IMR-90 (cell line): ENCODE results near the gene FYCO1. TPM values are rescaled to one million over a fixed set of nuclear protein-coding genes. Genes with fewer than 3 reads are reported as not detected.

Experiments used
- ATAC-seq: fragments of 200-7000 bp; cut with Tn5 transposase; 2 replicates; pipeline ENCODE4 v1.9.1; 2020; ENCODE audit warnings: low read depth, mild to moderate bottlenecking, moderate library complexity
- BruUV-seq: library from RNA; stranded (reverse); fragments of 400-500 nt; replicated peaks from 2 replicates; lab custom pipeline; 2021; lab: Mats Ljungman, UMichigan
- CTCF ChIA-PET: fragments of 300-600 bp; formaldehyde crosslinking; extraction: SDS; loops from one replicate; lab custom pipeline; 2021; ENCODE audit warnings: antibody characterized with exemption; lab: Yijun Ruan, JAX
- POLR2A ChIA-PET: fragments of 300-600 bp; sonication (Branson Sonifier 250); formaldehyde crosslinking; loops from one replicate; lab custom pipeline; 2022; ENCODE audit warnings: antibody characterized with exemption; ENCODE audit not compliant: unreplicated experiment; lab: Charles Lee
- DNase-seq: peaks from one replicate; pipeline ENCODE4 v3.0.0; 2013
- H2AFZ ChIP-seq: replicated peaks from 2 replicates; pipeline ENCODE3; 2013; ENCODE audit warnings: low read length, mild to moderate bottlenecking; ENCODE audit not compliant: poor library complexity
- H2AK5ac ChIP-seq: 2 replicates; pipeline ENCODE4 v1.6.1; 2013; ENCODE audit warnings: low read depth, low read length, inconsistent platforms
- H2AK9ac ChIP-seq: replicated peaks from 2 replicates; pipeline ENCODE3; 2013; ENCODE audit warnings: mild to moderate bottlenecking, low read depth, low read length, moderate library complexity; ENCODE audit not compliant: poor library complexity
- H2BK120ac ChIP-seq: 2 replicates; pipeline ENCODE4 v1.6.1; 2013; ENCODE audit warnings: low read depth, low read length, inconsistent platforms
- H2BK15ac ChIP-seq: 3 replicates; pipeline ENCODE4 v1.6.1; 2013; ENCODE audit warnings: low read depth, low read length, inconsistent platforms
- H2BK20ac ChIP-seq: 2 replicates; pipeline ENCODE4 v1.6.1; 2013; ENCODE audit warnings: low read depth, mild to moderate bottlenecking, inconsistent platforms, low read length, moderate library complexity
- H2BK5ac ChIP-seq: 2 replicates; pipeline ENCODE4 v1.6.1; 2013; ENCODE audit warnings: mild to moderate bottlenecking, low read depth, low read length, inconsistent platforms; ENCODE audit not compliant: poor library complexity, severe bottlenecking
- H3K14ac ChIP-seq: replicated peaks from 2 replicates; pipeline ENCODE4 v1.6.1; 2013; ENCODE audit warnings: low read depth, low read length, inconsistent platforms
- H3K18ac ChIP-seq: 2 replicates; pipeline ENCODE4 v1.6.1; 2013; ENCODE audit warnings: low read depth, low read length, control low read depth
- H3K23ac ChIP-seq: 2 replicates; pipeline ENCODE4 v1.6.1; 2013; ENCODE audit warnings: low read depth, low read length, inconsistent platforms
- H3K27ac ChIP-seq: 2 replicates; pipeline ENCODE4 v1.5.1; 2013; ENCODE audit warnings: mild to moderate bottlenecking, control low read depth, low read length; ENCODE audit not compliant: insufficient read depth
- H3K27me3 ChIP-seq: 2 replicates; pipeline ENCODE4 v1.6.1; 2013; ENCODE audit warnings: low read length; ENCODE audit not compliant: control insufficient read depth, insufficient read depth
- H3K36me3 ChIP-seq: 2 replicates; pipeline ENCODE4 v1.6.1; 2013; ENCODE audit warnings: low read length, mixed read lengths; ENCODE audit not compliant: control insufficient read depth, insufficient read depth
- H3K4ac ChIP-seq: 2 replicates; pipeline ENCODE4 v1.6.1; 2013; ENCODE audit warnings: low read depth, low read length, inconsistent platforms
- H3K4me1 ChIP-seq: 2 replicates; pipeline ENCODE4 v1.6.1; 2013; ENCODE audit warnings: low read length, mixed read lengths; ENCODE audit not compliant: control insufficient read depth, insufficient read depth
- H3K4me2 ChIP-seq: 2 replicates; pipeline ENCODE4 v1.6.1; 2013; ENCODE audit warnings: low read depth, mild to moderate bottlenecking, control low read depth, low read length, moderate library complexity
- H3K4me3 ChIP-seq: 2 replicates; pipeline ENCODE4 v1.5.1; 2013; ENCODE audit warnings: low read depth, mild to moderate bottlenecking, control low read depth, low read length, moderate library complexity; ENCODE audit not compliant: insufficient read depth
- H3K56ac ChIP-seq: 2 replicates; pipeline ENCODE4 v1.6.1; 2013; ENCODE audit warnings: low read length, inconsistent platforms; ENCODE audit not compliant: insufficient read depth; ENCODE audit errors: extremely low read depth
- H3K79me1 ChIP-seq, 2 experiments: 2 replicates each; pipeline ENCODE4 v1.6.1; 2013; ENCODE audit warnings: low read length in 2 of 2, inconsistent platforms in 1 of 2, low read depth in 1 of 2
- H3K9ac ChIP-seq: 2 replicates; pipeline ENCODE4 v1.6.1; 2013; ENCODE audit warnings: low read depth, low read length, control low read depth
- H3K9me1 ChIP-seq: 2 replicates; pipeline ENCODE4 v1.6.1; 2013; ENCODE audit warnings: low read length, inconsistent platforms; ENCODE audit not compliant: insufficient read depth
- H3K9me3 ChIP-seq: 2 replicates; pipeline ENCODE4 v1.6.1; 2013; ENCODE audit warnings: low read length; ENCODE audit not compliant: control insufficient read depth, insufficient read depth
- H4K20me1 ChIP-seq: 2 replicates; pipeline ENCODE4 v1.6.1; 2013; ENCODE audit warnings: low read length, inconsistent platforms; ENCODE audit not compliant: insufficient read depth
- H4K5ac ChIP-seq: 2 replicates; pipeline ENCODE4 v1.6.1; 2013; ENCODE audit warnings: mild to moderate bottlenecking, low read depth, low read length, control low read depth
- H4K8ac ChIP-seq, 2 experiments: 2 replicates each; pipeline ENCODE4 v1.6.1; 2013; ENCODE audit warnings: low read depth in 2 of 2, low read length in 2 of 2, control low read depth in 1 of 2, inconsistent platforms in 1 of 2
- H4K91ac ChIP-seq: 2 replicates; pipeline ENCODE4 v1.6.1; 2013; ENCODE audit warnings: low read depth, low read length, inconsistent platforms; ENCODE audit not compliant: insufficient read depth
- CTCF ChIP-seq: conservative IDR thresholded peaks from 2 replicates; pipeline ENCODE4 v1.5.1; 2012; ENCODE audit warnings: mild to moderate bottlenecking, low read depth, low read length, improper control_type of control experiment
- FOS ChIP-seq: fragments of 150-350 bp; IDR thresholded peaks from 2 replicates; pipeline ENCODE4 v1.6.1; 2016; ENCODE audit warnings: low read depth, low read length
- NFE2L2 ChIP-seq: fragments of 150-350 bp; IDR thresholded peaks from 2 replicates; pipeline ENCODE4 v1.6.1; 2016; ENCODE audit warnings: low read depth, mild to moderate bottlenecking, low read length
- SMC3 ChIP-seq: fragments of 150-350 bp; IDR thresholded peaks from 2 replicates; pipeline ENCODE4 v1.6.1; 2016; ENCODE audit warnings: low read depth, mild to moderate bottlenecking, antibody characterized with exemption, low read length, moderate library complexity
- USF2 ChIP-seq: fragments of 150-350 bp; IDR thresholded peaks from 2 replicates; pipeline ENCODE4 v1.6.1; 2017; ENCODE audit warnings: mild to moderate bottlenecking, antibody characterized with exemption, low read length, low read depth
- whole genome bisulfite sequencing, 2 experiments: methylation state at CpG; one replicate each; pipeline versions ENCODE4 v1.1.5 to v1.1.7; 2013; ENCODE audit warnings: missing lambda C conversion rate in 2 of 2; ENCODE audit not compliant: insufficient read length in 1 of 2; ENCODE audit errors: extremely low coverage in 2 of 2; 5-methylcytosine and 5-hydroxymethylcytosine counted together
- dilution Hi-C: fragments of 300-500 bp; cut with HindIII; formaldehyde crosslinking; loops from one replicate; pipeline ENCODE4 v1.14.3; 2018; ENCODE audit warnings: low sequenced_read_pairs; ENCODE audit not compliant: unreplicated experiment
- in situ Hi-C: fragments of 300-500 bp; cut with MboI; formaldehyde crosslinking; loops from 3 replicates; pipeline ENCODE4 v1.14.3; 2019; ENCODE audit warnings: low sequenced_read_pairs, inconsistent platforms, mixed read lengths
- intact Hi-C: fragments of 100-400 bp; cut with micrococcal nuclease; formaldehyde crosslinking; loops from 2 replicates; pipeline ENCODE4 v1.10.0; 2022
- polyA plus RNA-seq, 3 experiments: library from polyadenylated mRNA; depleted of rRNA; stranded (reverse); fragments of >200 nt; gene quantifications; 2 replicates each; pipeline ENCODE4 v1.2.3, GENCODE V29; 2012; ENCODE audit warnings: low replicate concordance in 1 of 3
- total RNA-seq: library from RNA; depleted of rRNA; stranded (reverse); fragments of >200 nt; gene quantifications from 2 replicates; pipeline ENCODE4 v1.2.3, GENCODE V29; 2012

Gene FYCO1
- total and polyA plus RNA-seq, 2 of the 4 experiments (the other 2 are of a cell fraction): 13.7 to 20.1 TPM

DNA sequence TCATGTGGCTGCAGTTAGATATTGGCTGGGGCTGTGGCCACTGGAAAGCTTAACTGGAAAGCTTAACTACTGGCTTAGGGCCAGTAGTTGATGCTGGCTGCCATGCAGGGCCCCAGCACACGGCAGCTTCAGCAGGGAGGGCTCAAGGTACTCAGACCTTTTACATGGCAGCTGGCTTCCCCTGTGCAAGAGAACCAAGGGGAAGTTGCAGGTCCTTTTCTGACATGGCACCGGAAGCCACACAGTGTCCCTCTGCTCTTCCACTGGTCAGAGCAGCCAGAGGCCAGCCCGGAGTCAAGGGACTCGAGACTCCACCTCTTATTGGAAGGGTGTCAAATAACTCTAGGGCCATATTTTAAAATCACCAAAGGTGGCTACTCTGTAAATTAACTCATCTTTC lies 84.7 kb downstream of the FYCO1 start:
- H4K91ac ChIP-seq: no peak overlapping the region
- no peak overlapping the region for H2AK5ac ChIP-seq
- H4K20me1 ChIP-seq: no peaks in the 10 kb centered on the region
- DNase-seq (no peak), ATAC-seq (no peak)
- intact Hi-C loops: no loop called here
- ChIA-PET POLR2A (no interaction called here), CTCF (no interaction called here)
- H3K4me3 ChIP-seq: no peak overlapping the region
- dilution Hi-C loops: no loop called here
- TF ChIP-seq FOS (no peak), SMC3 (no peak), NFE2L2 (no peak), CTCF (no peak), USF2 (no peak)
- H3K4ac ChIP-seq: no peak overlapping the region
- no peaks in the 10 kb centered on the region for H3K36me3 ChIP-seq
- no peak overlapping the region for H3K9ac ChIP-seq
- in situ Hi-C loops: no loop called here
- H3K79me1 ChIP-seq: no peaks in the 10 kb centered on the region
- no peak overlapping the region for H3K27ac ChIP-seq
- no peaks in the 10 kb centered on the region for H3K27me3 ChIP-seq
- H2AK9ac ChIP-seq: no peak overlapping the region
- no peak overlapping the region for H2BK20ac ChIP-seq
- H2AFZ ChIP-seq: no peak overlapping the region
- H3K4me2 ChIP-seq: no peak overlapping the region
- no TSS peak for BruUV-seq
- no peak overlapping the region for H2BK15ac ChIP-seq
- H2BK120ac ChIP-seq: no peak overlapping the region
- H3K9me3 ChIP-seq: no peaks in the 10 kb centered on the region
- no peak overlapping the region for H2BK5ac ChIP-seq
- H4K5ac ChIP-seq: no peak overlapping the region
- no peak overlapping the region for H3K18ac ChIP-seq
- H3K23ac ChIP-seq: no peak overlapping the region
- no peak overlapping the region for H3K56ac ChIP-seq
- H4K8ac ChIP-seq: no peak overlapping the region
- peaks cover 26% of the 10 kb centered on the region for H3K4me1 ChIP-seq
- WGBS, 2 experiments: no CpG with 5 or more reads among the region's 4 CpGs
- H3K14ac ChIP-seq: no peak overlapping the region
- peaks cover 12% of the 10 kb centered on the region; the same call in 1 of the 2 replicates for H3K9me1 ChIP-seq
